Mononuclear cell (primary cell): Measurements from ENCODE around the gene HRH4. TPM values are rescaled to one million over a fixed set of nuclear protein-coding genes. Genes with fewer than 3 reads are reported as not detected.

Source experiments
- H3K27me3 ChIP-seq: 2 replicates; pipeline ENCODE4 v1.6.0; 2011; ENCODE audit warnings: low read length, control low read depth; ENCODE audit not compliant: insufficient read depth
- H3K4me1 ChIP-seq: 2 replicates; pipeline ENCODE4 v1.5.1; 2011; ENCODE audit warnings: mild to moderate bottlenecking, low read length, control low read depth; ENCODE audit not compliant: insufficient read depth
- H3K4me3 ChIP-seq: 2 replicates; pipeline ENCODE4 v1.5.1; 2011; ENCODE audit warnings: mild to moderate bottlenecking, low read length, moderate library complexity
- H3K9me3 ChIP-seq: 2 replicates; pipeline ENCODE4 v1.5.1; 2011; ENCODE audit warnings: low read depth, mild to moderate bottlenecking, control low read depth, low read length
- total RNA-seq: library from RNA; depleted of rRNA; stranded (reverse); fragments of >200 nt; gene quantifications from one replicate; pipeline ENCODE4 v1.2.3, GENCODE V29; 2012

The HRH4 gene
- total RNA-seq = 0.42 TPM

- Histone ChIP-seq H3K4me3 (peak within 1 kb of the TSS; percentile 25), H3K27me3 (no peaks in the 10 kb centered on the region), H3K9me3 (no peaks in the 10 kb centered on the region), H3K4me1 (peaks cover 22% of the 10 kb centered on the region)
Measured at GRCh38 chr18:24460388-24460787, at the start of gene HRH4. HRH4 (plus strand) TSS chr18:24460637; CDS start chr18:24460729, 92 bp downstream.

GRCh38 chr18:24413148-24413547 lies 47.3 kb upstream of the HRH4 start:
- no peak overlapping the region for H3K4me3 ChIP-seq
- no peaks in the 10 kb centered on the region for H3K4me1 ChIP-seq
- H3K27me3 ChIP-seq = no peaks in the 10 kb centered on the region
- H3K9me3 ChIP-seq = no peaks in the 10 kb centered on the region

- Histone ChIP-seq H3K4me1 (no peaks in the 10 kb centered on the region), H3K9me3 (no peaks in the 10 kb centered on the region), H3K4me3 (no peak overlapping the region), H3K27me3 (no peaks in the 10 kb centered on the region)
Measured at GRCh38 chr18:24414349-24415003, 46.0 kb upstream of the HRH4 start.

GRCh38 chr18:24417480-24417879 lies 43.0 kb upstream of the HRH4 start:
- Histone ChIP-seq H3K9me3 (no peaks in the 10 kb centered on the region), H3K27me3 (peaks cover 8% of the 10 kb centered on the region), H3K4me3 (no peak overlapping the region), H3K4me1 (no peaks in the 10 kb centered on the region)

- Histone ChIP-seq H3K27me3 (peaks cover 24% of the 10 kb centered on the region), H3K4me1 (no peaks in the 10 kb centered on the region), H3K9me3 (no peaks in the 10 kb centered on the region), H3K4me3 (no peak overlapping the region)
Measured at GRCh38 chr18:24420551-24420950, 39.9 kb upstream of the HRH4 start.

GRCh38 chr18:24421831-24422230 lies 38.6 kb upstream of the HRH4 start:
- Histone ChIP-seq H3K4me3 (no peak overlapping the region), H3K9me3 (no peaks in the 10 kb centered on the region), H3K4me1 (peaks cover 5% of the 10 kb centered on the region), H3K27me3 (peaks cover 27% of the 10 kb centered on the region)

GRCh38 chr18:24426073-24426397 lies 34.4 kb upstream of the HRH4 start:
- H3K4me3 ChIP-seq = peak overlapping the region; percentile 79
- H3K27me3 ChIP-seq = peaks cover 24% of the 10 kb centered on the region
- no peaks in the 10 kb centered on the region for H3K9me3 ChIP-seq
- peaks cover 15% of the 10 kb centered on the region for H3K4me1 ChIP-seq

- Histone ChIP-seq H3K4me3 (peak within 1 kb of the TSS; percentile 79), H3K27me3 (peaks cover 24% of the 10 kb centered on the region), H3K4me1 (peaks cover 15% of the 10 kb centered on the region)
Measured at GRCh38 chr18:24426398-24427294, 33.8 kb upstream of the HRH4 start, which contains the start of gene IMPACT. IMPACT (plus strand) TSS chr18:24426670; CDS start chr18:24426757, 87 bp downstream.

GRCh38 chr18:24427484-24427883 lies 33.0 kb upstream of the HRH4 start:
- no peak overlapping the region for H3K4me3 ChIP-seq

More at GRCh38 chr18:24426398-24427294, 33.8 kb upstream of the HRH4 start, which contains the start of gene IMPACT:
- no peaks in the 10 kb centered on the region for H3K9me3 ChIP-seq

GRCh38 chr18:24428709-24429108 lies 31.7 kb upstream of the HRH4 start:
- Histone ChIP-seq H3K4me3 (no peak overlapping the region), H3K9me3 (no peaks in the 10 kb centered on the region), H3K27me3 (peaks cover 17% of the 10 kb centered on the region), H3K4me1 (peaks cover 20% of the 10 kb centered on the region)

More at GRCh38 chr18:24427484-24427883, 33.0 kb upstream of the HRH4 start:
- H3K9me3 ChIP-seq = no peaks in the 10 kb centered on the region
- peaks cover 19% of the 10 kb centered on the region for H3K27me3 ChIP-seq
- H3K4me1 ChIP-seq = peaks cover 19% of the 10 kb centered on the region

GRCh38 chr18:24429188-24429587 lies 31.2 kb upstream of the HRH4 start:
- H3K4me1 ChIP-seq = peaks cover 20% of the 10 kb centered on the region
- H3K9me3 ChIP-seq = no peaks in the 10 kb centered on the region
- peaks cover 14% of the 10 kb centered on the region for H3K27me3 ChIP-seq
- H3K4me3 ChIP-seq = no peak overlapping the region

GRCh38 chr18:24432618-24433017 lies 27.8 kb upstream of the HRH4 start:
- Histone ChIP-seq H3K4me3 (no peak overlapping the region), H3K9me3 (no peaks in the 10 kb centered on the region), H3K27me3 (no peaks in the 10 kb centered on the region), H3K4me1 (peaks cover 7% of the 10 kb centered on the region)

GRCh38 chr18:24436939-24437338 lies 23.5 kb upstream of the HRH4 start:
- Histone ChIP-seq H3K9me3 (no peaks in the 10 kb centered on the region), H3K4me1 (peaks cover 5% of the 10 kb centered on the region), H3K27me3 (no peaks in the 10 kb centered on the region), H3K4me3 (no peak overlapping the region)

GRCh38 chr18:24443870-24444269 lies 16.6 kb upstream of the HRH4 start:
- no peaks in the 10 kb centered on the region for H3K27me3 ChIP-seq
- H3K9me3 ChIP-seq = no peaks in the 10 kb centered on the region
- H3K4me3 ChIP-seq = no peak overlapping the region
- H3K4me1 ChIP-seq = peaks cover 8% of the 10 kb centered on the region

- H3K4me3 ChIP-seq = no peak overlapping the region
- H3K27me3 ChIP-seq = no peaks in the 10 kb centered on the region
- H3K4me1 ChIP-seq = peaks cover 8% of the 10 kb centered on the region
- no peaks in the 10 kb centered on the region for H3K9me3 ChIP-seq
Measured at GRCh38 chr18:24446453-24446852, 14.0 kb upstream of the HRH4 start.
